Neural cell (in vitro differentiated cells): ENCODE results near the gene DHX38. TPM values are rescaled to one million over a fixed set of nuclear protein-coding genes. Genes with fewer than 3 reads are reported as not detected.

Experiments used
- H2AFZ ChIP-seq: fragments of 200-600, 300-800 bp; sonication (generic), shearing (Covaris generic); 2 replicates; pipeline ENCODE4 v1.6.0; 2014; ENCODE audit warnings: low read depth, mild to moderate bottlenecking, antibody characterized with exemption, low read length, moderate library complexity
- H3F3A ChIP-seq: fragments of 200-600 bp; shearing (Covaris generic); 2 replicates; pipeline ENCODE4 v1.6.1; 2016; ENCODE audit warnings: mild to moderate bottlenecking, moderate library complexity, mixed read lengths, antibody characterized with exemption, low read length; ENCODE audit not compliant: insufficient read depth, poor library complexity, severe bottlenecking
- H3K27ac ChIP-seq: fragments of 200-600, 300-800 bp; sonication (generic), shearing (Covaris generic); 2 replicates; pipeline ENCODE4 v1.5.1; 2014; ENCODE audit warnings: mild to moderate bottlenecking, low read length, moderate library complexity
- H3K27me3 ChIP-seq: fragments of 300-800, 200-600 bp; sonication (generic), shearing (Covaris generic); 2 replicates; pipeline ENCODE4 v1.6.0; 2014; ENCODE audit warnings: mild to moderate bottlenecking, low read depth, low read length, moderate library complexity; ENCODE audit not compliant: insufficient read depth
- H3K36me3 ChIP-seq: fragments of 300-800, 200-600 bp; sonication (generic), shearing (Covaris generic); 2 replicates; pipeline ENCODE4 v1.5.1; 2014; ENCODE audit warnings: mild to moderate bottlenecking, antibody characterized with exemption, low read length, moderate library complexity; ENCODE audit not compliant: insufficient read depth
- H3K4me2 ChIP-seq: fragments of 300-800, 200-600 bp; sonication (generic), shearing (Covaris generic); 2 replicates; pipeline ENCODE4 v1.6.0; 2014; ENCODE audit warnings: mild to moderate bottlenecking, low read length
- H3K4me3 ChIP-seq: fragments of 300-800, 200-600 bp; sonication (generic), shearing (Covaris generic); 2 replicates; pipeline ENCODE4 v1.5.1; 2014; ENCODE audit warnings: mild to moderate bottlenecking, low read length, moderate library complexity
- H3K79me2 ChIP-seq: fragments of 200-600 bp; shearing (Covaris generic); replicated peaks from 2 replicates; pipeline ENCODE4 v1.6.0; 2014; ENCODE audit warnings: mild to moderate bottlenecking, low read length, moderate library complexity; ENCODE audit not compliant: insufficient read depth
- H3K9ac ChIP-seq: fragments of 300-800, 200-600 bp; sonication (generic), shearing (Covaris generic); 2 replicates; pipeline ENCODE4 v1.6.1; 2016; ENCODE audit warnings: mild to moderate bottlenecking, low read length, mixed read lengths
- H3K9me2 ChIP-seq: fragments of 200-600 bp; shearing (Covaris generic); 2 replicates; pipeline ENCODE4 v1.6.1; 2016; ENCODE audit warnings: mild to moderate bottlenecking, low read length, mixed read lengths; ENCODE audit not compliant: insufficient read depth
- H3K9me3 ChIP-seq: fragments of 200-600, 300-800 bp; sonication (generic), shearing (Covaris generic); 2 replicates; pipeline ENCODE4 v1.6.1; 2016; ENCODE audit warnings: mild to moderate bottlenecking, mixed run types, low read length, moderate library complexity, mixed read lengths
- H4K20me1 ChIP-seq: fragments of 200-600 bp; shearing (Covaris generic); 2 replicates; pipeline ENCODE4 v1.6.1; 2016; ENCODE audit warnings: mild to moderate bottlenecking, mixed run types; ENCODE audit not compliant: insufficient read depth
- CTCF ChIP-seq: fragments of 450-650 bp; IDR thresholded peaks from 2 replicates; pipeline ENCODE4 v1.5.1; 2014; ENCODE audit warnings: antibody characterized with exemption, mild to moderate bottlenecking, moderate library complexity; ENCODE audit not compliant: poor library complexity, severe bottlenecking
- EP300 ChIP-seq: fragments of 450-650 bp; conservative IDR thresholded peaks from 2 replicates; pipeline ENCODE4 v1.6.1; 2014; ENCODE audit warnings: antibody characterized with exemption, mild to moderate bottlenecking, moderate library complexity; ENCODE audit not compliant: poor library complexity, severe bottlenecking
- EZH2 ChIP-seq: fragments of 200-600, 300-800 bp; shearing (Covaris generic), sonication (generic); IDR thresholded peaks from 2 replicates; pipeline ENCODE4 v1.6.1; 2014; ENCODE audit warnings: antibody characterized with exemption, low read length, borderline replicate concordance, mild to moderate bottlenecking; ENCODE audit not compliant: insufficient read depth, poor library complexity, severe bottlenecking
- MXI1 ChIP-seq: fragments of 450-650 bp; conservative IDR thresholded peaks from 2 replicates; pipeline ENCODE4 v1.6.1; 2014; ENCODE audit warnings: antibody characterized with exemption, mild to moderate bottlenecking; ENCODE audit not compliant: poor library complexity, severe bottlenecking
- POLR2AphosphoS5 ChIP-seq: IDR thresholded peaks from 2 replicates; pipeline ENCODE4 v1.6.1; 2012
- RAD21 ChIP-seq: fragments of 450-650 bp; conservative IDR thresholded peaks from 2 replicates; pipeline ENCODE4 v1.6.1; 2014; ENCODE audit warnings: antibody characterized with exemption, mild to moderate bottlenecking, moderate library complexity
- REST ChIP-seq: IDR thresholded peaks from 2 replicates; pipeline ENCODE4 v1.6.1; 2012; ENCODE audit warnings: borderline replicate concordance
- SMC3 ChIP-seq: fragments of 450-650 bp; conservative IDR thresholded peaks from 2 replicates; pipeline ENCODE4 v1.6.1; 2014; ENCODE audit warnings: antibody characterized with exemption, mild to moderate bottlenecking, moderate library complexity; ENCODE audit not compliant: poor library complexity
- TAF1 ChIP-seq: IDR thresholded peaks from 2 replicates; pipeline ENCODE4 v1.6.1; 2012; ENCODE audit warnings: low read depth
- polyA plus RNA-seq: library from polyadenylated mRNA; depleted of rRNA; stranded (reverse); fragments of >200 nt; gene quantifications from 2 replicates; pipeline ENCODE4 v1.2.3, GENCODE V29; 2014

The DHX38 gene
- polyA plus RNA-seq, 1 donor from 2014 or later: 48.0 TPM

DNA sequence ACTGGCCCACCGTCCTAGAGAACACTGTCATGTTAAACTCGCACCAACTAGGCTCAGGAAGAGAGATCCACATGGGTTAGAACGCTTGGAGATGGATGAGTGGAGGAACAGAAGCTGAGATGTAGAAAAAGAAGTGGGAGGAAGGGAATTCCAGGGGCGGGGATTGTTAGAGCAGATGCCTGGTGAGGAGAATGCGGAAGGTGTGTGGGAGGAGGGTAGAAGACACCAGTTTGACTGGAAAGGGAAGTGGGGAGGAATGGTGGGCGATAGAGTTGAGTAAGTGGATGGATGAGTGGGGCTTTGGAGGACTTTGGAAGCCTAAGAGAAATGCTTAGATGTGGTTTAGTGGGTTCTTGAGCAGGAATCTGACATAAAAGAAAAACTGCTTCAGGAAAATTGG is 37.4 kb downstream of the DHX38 start:
- no peak for TF ChIP-seq POLR2AphosphoS5
- TF ChIP-seq REST: no peak
- TF ChIP-seq MXI1: no peak
- no peak for TF ChIP-seq TAF1
- no peak for TF ChIP-seq RAD21
- no peak for TF ChIP-seq CTCF
- TF ChIP-seq EP300: no peak
- no peak for TF ChIP-seq SMC3
- no peak for TF ChIP-seq EZH2
- no peaks in the 10 kb centered on the region for H4K20me1 ChIP-seq
- H3K27me3 ChIP-seq: no peaks in the 10 kb centered on the region
- no peaks in the 10 kb centered on the region for H3K9me2 ChIP-seq
- H3K36me3 ChIP-seq: no peaks in the 10 kb centered on the region
- H3K4me2 ChIP-seq: no peak overlapping the region
- no peak overlapping the region for H2AFZ ChIP-seq
- no peaks in the 10 kb centered on the region for H3K9me3 ChIP-seq
- H3K4me3 ChIP-seq: no peak overlapping the region
- no peak overlapping the region for H3K27ac ChIP-seq
- H3F3A ChIP-seq: no peaks in the 10 kb centered on the region
- no peaks in the 10 kb centered on the region for H3K79me2 ChIP-seq
- no peak overlapping the region for H3K9ac ChIP-seq

DNA sequence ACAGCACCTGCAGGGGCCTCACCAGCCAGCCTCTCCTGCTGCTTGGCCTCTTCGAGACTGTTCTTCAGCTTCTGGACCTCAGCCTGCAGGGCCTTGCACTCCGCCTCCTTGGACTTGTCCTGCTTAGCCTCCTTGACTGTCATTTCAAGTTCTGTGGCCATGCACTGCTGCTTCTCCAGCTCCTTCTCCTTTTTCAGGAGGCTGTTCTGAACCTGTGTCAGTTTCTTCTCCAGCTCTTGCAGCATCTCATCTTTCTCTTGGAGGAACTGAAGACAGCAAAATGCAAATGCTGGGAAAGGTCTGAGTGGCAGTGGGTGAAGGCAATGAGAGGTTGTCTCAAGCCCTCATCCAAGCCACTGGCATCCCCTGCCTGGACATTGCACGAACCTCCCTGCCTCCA is 39.1 kb downstream of the DHX38 start:
- Histone ChIP-seq H3K4me3 (no peak overlapping the region), H3K36me3 (no peaks in the 10 kb centered on the region), H3K27ac (no peak overlapping the region), H3F3A (no peaks in the 10 kb centered on the region), H3K9me3 (no peaks in the 10 kb centered on the region), H3K27me3 (no peaks in the 10 kb centered on the region), H2AFZ (no peak overlapping the region), H4K20me1 (no peaks in the 10 kb centered on the region), H3K9me2 (no peaks in the 10 kb centered on the region), H3K9ac (no peak overlapping the region), H3K79me2 (no peaks in the 10 kb centered on the region), H3K4me2 (no peak overlapping the region)
- TF ChIP-seq REST (no peak), MXI1 (no peak), EZH2 (no peak), TAF1 (no peak), SMC3 (no peak), EP300 (no peak), POLR2AphosphoS5 (no peak), RAD21 (no peak), CTCF (no peak)
